ENCODE data around the gene TCP11L2. TPM values are rescaled to one million over a fixed set of nuclear protein-coding genes. Genes with fewer than 3 reads are reported as not detected.
A peak's percentile ranks its signal among the peaks of the same experiment; 100 is the strongest.

The TCP11L2 gene
- total and polyA plus RNA-seq, 2 of the 13 experiments (the other 11 are each of a cell fraction or from before 2014, with no cell fraction given), result 4.6 to 24.1 TPM

- TF ChIP-seq DZIP1 (CRISPR knock-in tag; IDR thresholded peaks at IDR 0.05), result no peak
- no peak for TF ChIP-seq SMARCE1 (IDR thresholded peaks at IDR 0.05; ENCODE audit: borderline replicate concordance)
- no peak for TF ChIP-seq CBX5 (CRISPR knock-in tag; IDR thresholded peaks at IDR 0.05; ENCODE audit: borderline replicate concordance)
- 0 out of 2 replicates have a peak, but pooled peaks have one; percentile 41 for TF ChIP-seq ZMYM4 (CRISPR knock-in tag; IDR thresholded peaks at IDR 0.05)
- TF ChIP-seq KAT8 (CRISPR knock-in tag; IDR thresholded peaks at IDR 0.05), result 0 out of 2 replicates have a peak, but pooled peaks have one; percentile 25
- TF ChIP-seq ZNF788 (CRISPR knock-in tag; IDR thresholded peaks at IDR 0.05; ENCODE audit: borderline replicate concordance), result no peak
- TF ChIP-seq ZNF792 (CRISPR knock-in tag; IDR thresholded peaks at IDR 0.05), result 0 out of 2 replicates have a peak, but pooled peaks have one; percentile 37
- no peak for TF ChIP-seq TAF15 (IDR thresholded peaks at IDR 0.05; ENCODE audit: low read depth, low read length, poor library complexity, severe bottlenecking)
- 0 out of 2 replicates have a peak, but pooled peaks have one; percentile 12 for TF ChIP-seq ARID5B (CRISPR knock-in tag; IDR thresholded peaks at IDR 0.05)
- TF ChIP-seq ZBTB7A (CRISPR knock-in tag; IDR thresholded peaks at IDR 0.05), result no peak
- TF ChIP-seq HBP1 (CRISPR knock-in tag; IDR thresholded peaks at IDR 0.05; ENCODE audit: low read depth), result no peak
- no peak for TF ChIP-seq ZBTB34 (CRISPR knock-in tag; IDR thresholded peaks at IDR 0.05)
- TF ChIP-seq ZNF572 (CRISPR knock-in tag; IDR thresholded peaks at IDR 0.05), result no peak
- 0 out of 2 replicates have a peak, but pooled peaks have one; percentile 59 for TF ChIP-seq ZBTB33 (CRISPR knock-in tag; IDR thresholded peaks at IDR 0.05)
- peak; percentile 40 for TF ChIP-seq XRCC5 (optimal IDR thresholded peaks at IDR 0.05; ENCODE audit: low read length)
- no peak for TF ChIP-seq MED13 (CRISPR knock-in tag; IDR thresholded peaks at IDR 0.05)
- no peak for TF ChIP-seq NKX3-1 (CRISPR knock-in tag; IDR thresholded peaks at IDR 0.05)
- peak; percentile 9; the same call in 1 of the 2 replicates for TF ChIP-seq SOX5 (CRISPR knock-in tag; IDR thresholded peaks at IDR 0.05; ENCODE audit: borderline replicate concordance)
- 0 out of 2 replicates have a peak, but pooled peaks have one; percentile 17 for TF ChIP-seq GATAD2A (CRISPR knock-in tag; IDR thresholded peaks at IDR 0.05)
Observed at GRCh38 chr12:106345746-106346145, 43.2 kb downstream of the TCP11L2 start (continued).
